ENCODE data around the gene MED27. TPM values are rescaled to one million over a fixed set of nuclear protein-coding genes. Genes with fewer than 3 reads are reported as not detected.

MED27 gene
- total RNA-seq, 1 donor, result 25.7 TPM

DNA sequence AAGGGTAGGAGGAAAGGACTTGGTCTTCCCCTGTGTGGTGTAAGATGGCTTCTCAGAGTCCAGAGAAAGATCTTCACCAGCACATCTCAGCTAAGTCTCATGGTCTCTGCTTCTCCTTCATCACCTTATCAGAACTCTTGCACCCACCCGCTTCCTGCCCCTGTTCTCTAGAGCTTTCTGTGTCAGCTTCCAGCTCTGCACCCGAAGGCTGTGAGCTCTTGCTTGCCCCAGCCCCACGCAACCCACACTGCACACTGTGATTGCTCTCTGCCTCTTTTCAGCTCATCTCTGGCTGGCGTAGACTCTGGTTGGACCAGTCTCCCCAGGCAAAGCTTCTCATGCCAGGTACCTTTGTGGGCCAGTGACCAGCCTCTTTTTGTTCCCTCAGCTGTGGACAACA is 246.6 kb downstream of the MED27 start:
- peaks cover 24% of the 10 kb centered on the region for H3K27me3 ChIP-seq (ENCODE audit: insufficient read depth, low read length)
- peak; percentile 65 for DNase-seq (ENCODE audit: insufficient read length, low spot score, missing footprints)
- H3K79me2 ChIP-seq (ENCODE audit: insufficient read depth, low read length), result no peaks in the 10 kb centered on the region
- no peak overlapping the region for H3K27ac ChIP-seq (ENCODE audit: low read depth, low read length)
- H3K4me1 ChIP-seq (ENCODE audit: insufficient read depth, low read length), result peaks cover 6% of the 10 kb centered on the region
- no peaks in the 10 kb centered on the region for H3K36me3 ChIP-seq (ENCODE audit: insufficient read depth, low read length)
- H2AFZ ChIP-seq (ENCODE audit: low read length), result no peak overlapping the region
- no peaks in the 10 kb centered on the region for H4K20me1 ChIP-seq (ENCODE audit: insufficient read depth, low read length)
- TF ChIP-seq, protein P1, sequence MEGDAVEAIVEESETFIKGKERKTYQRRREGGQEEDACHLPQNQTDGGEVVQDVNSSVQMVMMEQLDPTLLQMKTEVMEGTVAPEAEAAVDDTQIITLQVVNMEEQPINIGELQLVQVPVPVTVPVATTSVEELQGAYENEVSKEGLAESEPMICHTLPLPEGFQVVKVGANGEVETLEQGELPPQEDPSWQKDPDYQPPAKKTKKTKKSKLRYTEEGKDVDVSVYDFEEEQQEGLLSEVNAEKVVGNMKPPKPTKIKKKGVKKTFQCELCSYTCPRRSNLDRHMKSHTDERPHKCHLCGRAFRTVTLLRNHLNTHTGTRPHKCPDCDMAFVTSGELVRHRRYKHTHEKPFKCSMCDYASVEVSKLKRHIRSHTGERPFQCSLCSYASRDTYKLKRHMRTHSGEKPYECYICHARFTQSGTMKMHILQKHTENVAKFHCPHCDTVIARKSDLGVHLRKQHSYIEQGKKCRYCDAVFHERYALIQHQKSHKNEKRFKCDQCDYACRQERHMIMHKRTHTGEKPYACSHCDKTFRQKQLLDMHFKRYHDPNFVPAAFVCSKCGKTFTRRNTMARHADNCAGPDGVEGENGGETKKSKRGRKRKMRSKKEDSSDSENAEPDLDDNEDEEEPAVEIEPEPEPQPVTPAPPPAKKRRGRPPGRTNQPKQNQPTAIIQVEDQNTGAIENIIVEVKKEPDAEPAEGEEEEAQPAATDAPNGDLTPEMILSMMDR (IDR thresholded peaks at IDR 0.05; ENCODE audit: extremely low read depth, low read depth, low read length), result no peak
- H3K4me3 ChIP-seq (ENCODE audit: insufficient read depth, low read length), result no peak overlapping the region
- peaks cover 9% of the 10 kb centered on the region for H3K9me3 ChIP-seq (ENCODE audit: low read depth, low read length)
- no peak overlapping the region for H3K4me2 ChIP-seq (ENCODE audit: insufficient read depth, low read length)

DNA sequence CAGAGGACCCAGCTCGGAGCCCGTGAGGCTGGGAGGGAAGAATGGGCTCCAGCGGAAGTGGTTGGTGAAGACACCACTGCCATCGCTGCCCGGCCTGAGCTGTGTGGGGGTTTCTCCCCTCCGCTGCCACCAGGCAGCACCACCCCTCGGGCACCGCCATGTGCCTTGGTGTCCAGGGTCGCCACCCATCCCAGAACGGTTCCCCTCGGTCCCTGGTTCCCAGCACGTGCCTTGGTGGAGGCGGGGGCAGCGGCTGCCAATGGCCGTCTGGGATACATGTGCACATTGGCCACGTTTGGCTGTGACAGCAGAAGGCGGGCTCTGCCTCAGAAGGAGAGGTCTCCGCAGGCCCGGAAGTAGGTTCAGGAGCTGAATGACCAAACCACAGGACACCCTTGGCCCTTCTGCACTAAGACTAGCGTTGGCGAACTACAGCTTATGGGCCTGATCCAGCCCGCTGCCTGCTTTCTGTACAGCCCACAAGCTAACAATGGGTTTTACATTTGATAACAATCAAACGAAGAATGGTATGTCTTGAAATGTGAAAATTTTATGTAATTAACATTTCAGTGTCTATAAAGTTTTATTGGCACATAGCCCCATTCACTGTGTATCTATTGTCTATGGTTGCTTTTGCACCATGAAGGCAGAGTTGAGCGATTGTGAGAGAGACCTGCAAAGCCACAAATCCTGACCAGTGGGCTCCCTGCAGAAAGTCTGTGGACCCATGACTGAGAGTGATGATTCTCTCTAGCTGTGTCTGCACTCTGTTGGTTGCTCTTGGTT is 248.1 kb downstream of the MED27 start:
- H4K20me1 ChIP-seq (ENCODE audit: insufficient read depth, low read length), result no peaks in the 10 kb centered on the region
- no peak overlapping the region for H2AFZ ChIP-seq (ENCODE audit: low read length)
- H3K36me3 ChIP-seq (ENCODE audit: insufficient read depth, low read length), result no peaks in the 10 kb centered on the region
- H3K9me3 ChIP-seq (ENCODE audit: low read depth, low read length), result peaks cover 9% of the 10 kb centered on the region
- no peaks in the 10 kb centered on the region for H3K79me2 ChIP-seq (ENCODE audit: insufficient read depth, low read length)
- H3K27ac ChIP-seq (ENCODE audit: low read depth, low read length), result no peak overlapping the region
- no peak overlapping the region for H3K4me3 ChIP-seq (ENCODE audit: insufficient read depth, low read length)
- DNase-seq (ENCODE audit: insufficient read length, low spot score, missing footprints), result peak; percentile 48
- peaks cover 27% of the 10 kb centered on the region for H3K27me3 ChIP-seq (ENCODE audit: insufficient read depth, low read length)
- H3K4me2 ChIP-seq (ENCODE audit: insufficient read depth, low read length), result no peak overlapping the region
- H3K4me1 ChIP-seq (ENCODE audit: insufficient read depth, low read length), result peaks cover 6% of the 10 kb centered on the region
- TF ChIP-seq, protein P1 (IDR thresholded peaks at IDR 0.05; ENCODE audit: extremely low read depth, low read depth, low read length), result no peak

DNA sequence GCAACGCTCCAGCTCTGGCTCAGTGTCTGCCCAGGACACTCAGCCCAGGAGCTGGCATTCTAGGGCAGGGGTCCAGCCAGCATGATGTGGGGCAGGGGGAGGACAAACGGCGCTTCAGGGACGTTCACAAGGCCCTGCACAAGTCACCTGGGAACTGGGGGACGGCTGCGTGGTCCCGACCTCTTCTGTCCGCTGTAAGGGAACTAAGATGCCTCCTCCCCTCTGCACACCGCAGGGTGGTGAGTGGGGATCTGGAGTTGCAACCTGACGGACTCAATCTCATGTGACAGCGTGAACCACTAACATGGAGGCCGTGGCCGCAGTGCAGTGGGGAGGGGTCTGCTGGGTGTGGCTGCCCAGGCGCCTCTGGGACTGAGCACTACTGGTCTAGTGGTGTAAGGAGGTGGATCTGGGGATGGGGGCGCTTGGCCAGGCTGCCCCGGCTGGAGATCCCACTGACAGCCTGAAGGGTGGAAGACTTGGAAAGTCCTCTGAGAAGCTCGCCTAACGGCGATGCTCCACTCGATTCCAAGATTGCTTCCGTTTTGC is 251.8 kb downstream of the MED27 start:
- Histone ChIP-seq H2AFZ (ENCODE audit: low read length) (no peak overlapping the region), H3K4me1 (ENCODE audit: insufficient read depth, low read length) (no peaks in the 10 kb centered on the region), H3K79me2 (ENCODE audit: insufficient read depth, low read length) (no peaks in the 10 kb centered on the region), H3K27ac (ENCODE audit: low read depth, low read length) (no peak overlapping the region), H3K27me3 (ENCODE audit: insufficient read depth, low read length) (peaks cover 39% of the 10 kb centered on the region), H3K4me3 (ENCODE audit: insufficient read depth, low read length) (no peak overlapping the region), H4K20me1 (ENCODE audit: insufficient read depth, low read length) (no peaks in the 10 kb centered on the region), H3K9me3 (ENCODE audit: low read depth, low read length) (no peaks in the 10 kb centered on the region), H3K4me2 (ENCODE audit: insufficient read depth, low read length) (no peak overlapping the region), H3K36me3 (ENCODE audit: insufficient read depth, low read length) (no peaks in the 10 kb centered on the region)
- TF ChIP-seq, protein P1 (IDR thresholded peaks at IDR 0.05; ENCODE audit: extremely low read depth, low read depth, low read length), result no peak
- DNase-seq (ENCODE audit: insufficient read length, low spot score, missing footprints), result peak; percentile 66

DNA sequence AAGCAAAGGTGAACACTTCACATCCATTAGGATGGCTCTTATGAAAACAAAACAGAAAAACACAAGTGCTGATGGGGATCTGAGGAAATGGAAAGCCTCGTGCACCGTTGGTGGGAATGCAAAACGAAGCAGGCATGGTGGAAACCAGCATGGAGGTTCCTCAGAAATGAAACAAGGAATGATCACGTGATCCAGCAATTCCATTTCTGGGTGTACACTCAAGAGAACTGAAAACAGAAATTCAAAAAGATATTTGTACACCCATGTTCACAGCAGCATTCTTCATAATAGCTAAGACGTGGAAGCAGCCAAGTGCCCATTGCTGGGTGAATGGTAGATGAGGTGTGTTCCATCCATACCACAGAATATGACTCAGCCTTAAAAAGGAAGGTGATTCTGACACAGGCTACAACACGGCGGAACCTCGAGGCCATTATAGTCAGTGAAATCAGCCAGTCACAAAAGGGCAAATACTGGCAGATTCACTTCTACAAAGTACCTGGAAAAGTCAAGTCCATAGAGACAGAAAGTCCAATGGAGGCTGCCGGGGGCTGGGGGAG is 252.6 kb downstream of the MED27 start:
- no peaks in the 10 kb centered on the region for H3K79me2 ChIP-seq (ENCODE audit: insufficient read depth, low read length)
- TF ChIP-seq, protein P1 (IDR thresholded peaks at IDR 0.05; ENCODE audit: extremely low read depth, low read depth, low read length), result no peak
- H3K4me2 ChIP-seq (ENCODE audit: insufficient read depth, low read length), result no peak overlapping the region
- no peaks in the 10 kb centered on the region for H4K20me1 ChIP-seq (ENCODE audit: insufficient read depth, low read length)
- no peak overlapping the region for H3K27ac ChIP-seq (ENCODE audit: low read depth, low read length)
- H3K27me3 ChIP-seq (ENCODE audit: insufficient read depth, low read length), result peaks cover 44% of the 10 kb centered on the region
- H3K9me3 ChIP-seq (ENCODE audit: low read depth, low read length), result no peaks in the 10 kb centered on the region
- H3K36me3 ChIP-seq (ENCODE audit: insufficient read depth, low read length), result no peaks in the 10 kb centered on the region
- H2AFZ ChIP-seq (ENCODE audit: low read length), result no peak overlapping the region
- no peak overlapping the region for H3K4me3 ChIP-seq (ENCODE audit: insufficient read depth, low read length)
- no peaks in the 10 kb centered on the region for H3K4me1 ChIP-seq (ENCODE audit: insufficient read depth, low read length)
- DNase-seq (ENCODE audit: insufficient read length, low spot score, missing footprints), result peak; percentile 42
